ENCODE data around the gene TELO2.

TELO2 gene

DNA sequence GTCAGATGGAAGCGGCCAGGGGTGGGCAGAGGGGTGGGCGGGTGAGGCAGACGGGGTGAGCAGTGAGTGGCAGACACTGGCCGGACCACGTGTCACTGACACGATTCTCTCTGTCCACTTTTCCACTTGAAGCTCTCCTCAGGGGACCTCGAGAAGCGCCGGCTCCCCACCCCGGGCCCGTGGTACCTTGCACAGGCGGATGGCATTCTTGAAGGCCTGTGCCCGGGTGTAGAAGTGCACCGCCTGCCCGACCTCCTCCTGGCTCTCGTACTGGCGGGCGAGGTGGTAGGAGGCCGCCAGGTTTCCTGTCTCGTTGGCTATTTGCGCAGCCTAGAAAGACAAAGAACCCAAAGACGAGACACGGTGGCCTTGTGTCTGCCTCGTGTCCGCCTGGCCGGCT lies 31.2 kb downstream of the TELO2 start:
- no peak for DNase-seq

DNA sequence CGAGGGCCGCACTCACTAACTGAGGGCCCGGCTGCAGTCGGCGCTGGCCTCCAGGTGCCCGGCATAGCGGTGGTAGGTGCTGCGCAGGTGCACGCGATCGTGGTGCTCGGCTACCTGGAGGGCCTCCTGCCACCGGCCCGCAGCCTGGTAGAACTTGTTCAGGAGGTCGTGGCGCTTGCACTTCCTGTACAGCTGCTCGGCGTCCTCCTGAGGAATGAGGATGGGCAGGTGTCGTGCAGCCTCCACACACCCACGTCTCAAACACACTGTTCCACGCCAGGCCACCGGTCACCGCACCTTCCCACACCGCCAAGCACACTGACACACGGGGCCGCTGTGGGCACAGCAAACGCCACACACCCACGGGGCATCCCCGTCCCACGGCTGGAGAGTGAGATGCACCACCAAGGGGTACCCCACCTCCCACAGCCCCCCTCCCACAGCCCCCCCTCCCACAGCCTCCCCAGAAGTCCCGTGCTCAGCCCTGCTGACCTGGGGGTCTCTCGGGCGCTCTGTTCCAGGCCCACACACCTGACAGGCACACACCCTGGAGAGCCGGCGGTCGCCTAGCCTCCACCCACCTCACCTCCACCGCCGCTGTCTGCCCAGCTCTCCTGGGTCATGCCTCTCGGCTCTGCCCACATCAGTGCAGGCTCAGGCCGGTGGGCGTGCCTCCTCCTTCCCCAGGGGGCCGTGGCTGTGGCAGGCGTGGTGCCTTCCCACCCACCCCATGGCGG lies 32.9 kb downstream of the TELO2 start:
- no peak for DNase-seq

DNA sequence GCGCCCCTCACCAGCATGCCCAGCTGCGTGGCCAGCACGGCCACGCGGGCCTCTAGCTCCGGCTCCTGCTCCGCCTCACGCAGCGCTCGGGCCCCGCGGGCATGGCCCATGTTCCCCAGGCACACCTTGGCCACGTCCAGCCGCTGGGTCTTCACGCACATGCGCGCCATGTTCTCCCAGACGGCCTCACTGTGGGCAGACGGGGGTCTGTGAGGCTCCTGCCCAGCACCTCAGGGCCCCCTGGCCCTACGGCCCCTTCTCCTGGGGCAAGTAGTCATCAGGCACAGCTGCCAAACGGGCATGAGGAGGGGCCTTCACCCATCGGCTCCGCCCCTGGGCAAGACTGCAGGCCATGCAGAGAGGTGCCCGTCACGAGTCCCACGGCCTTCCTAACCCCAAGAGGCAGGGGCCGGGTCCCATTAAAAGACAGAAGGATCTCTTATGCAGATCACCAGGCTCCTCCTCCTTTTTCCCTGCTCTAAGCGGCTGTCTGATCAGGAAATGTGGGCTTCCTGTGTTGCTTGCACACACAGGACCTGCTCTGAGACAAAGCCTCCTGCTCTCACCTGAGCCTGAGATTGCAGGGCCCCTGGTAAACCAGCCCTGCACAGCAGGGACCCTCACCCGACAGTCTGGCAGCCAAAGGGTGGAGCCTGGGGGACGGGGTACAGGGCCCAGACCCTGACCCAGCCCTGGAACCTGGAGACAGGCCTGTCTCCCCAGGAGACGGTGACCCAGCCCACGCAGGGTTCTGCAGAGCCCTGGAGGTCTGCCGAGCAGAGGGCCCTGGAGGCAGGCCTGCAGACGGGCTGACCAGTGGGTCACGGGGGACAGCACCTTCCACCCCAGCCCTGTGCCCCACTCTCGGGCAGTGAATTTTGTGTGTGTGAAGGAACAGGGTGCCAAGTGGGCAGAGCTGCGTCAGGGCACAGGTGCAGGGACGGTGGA lies 33.7 kb downstream of the TELO2 start:
- no peak for DNase-seq

DNA sequence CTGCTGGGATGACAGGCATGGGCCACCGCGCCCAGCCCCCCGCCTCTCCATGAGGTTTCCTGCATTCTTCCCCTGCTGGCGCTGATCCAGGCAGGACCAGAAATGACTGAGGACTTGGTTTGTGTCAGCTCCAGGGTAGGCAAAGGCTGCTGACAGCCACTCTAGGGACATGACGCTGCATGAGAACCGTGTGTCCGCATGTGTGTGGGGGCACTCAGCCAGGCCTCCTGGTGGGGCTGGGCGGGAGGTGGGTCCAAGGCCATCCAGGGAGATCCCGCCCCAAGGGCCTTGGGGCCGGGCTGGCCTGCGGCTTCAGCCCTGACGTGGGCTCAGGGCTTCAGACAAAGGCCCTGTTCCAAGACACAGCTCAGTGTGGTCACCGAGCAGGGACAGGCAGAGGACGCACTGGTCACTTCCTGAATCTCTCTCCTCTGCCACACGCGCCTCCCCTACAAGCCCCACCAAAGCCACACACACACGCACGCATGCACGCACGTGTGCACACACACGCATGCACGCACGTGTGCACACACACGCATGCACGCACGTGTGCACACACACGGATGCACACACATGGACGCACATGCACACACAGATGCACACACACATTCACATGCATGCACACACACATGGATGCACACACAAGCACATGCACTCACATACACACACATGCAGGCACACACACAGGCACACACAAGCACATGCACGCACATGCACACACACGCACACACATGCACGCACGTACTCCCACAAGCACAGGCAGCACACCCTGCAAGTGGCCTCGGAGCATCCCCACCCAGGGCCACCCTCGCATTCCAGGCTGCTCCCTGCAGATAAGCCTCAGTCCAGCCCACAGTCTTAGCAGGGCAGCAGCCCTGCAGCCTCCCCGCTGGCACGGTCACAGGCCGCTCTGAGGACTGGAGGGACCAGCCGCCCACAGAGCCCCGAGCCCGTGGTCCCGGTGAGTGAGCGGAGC lies 35.0 kb downstream of the TELO2 start:
- no peak for DNase-seq

DNA sequence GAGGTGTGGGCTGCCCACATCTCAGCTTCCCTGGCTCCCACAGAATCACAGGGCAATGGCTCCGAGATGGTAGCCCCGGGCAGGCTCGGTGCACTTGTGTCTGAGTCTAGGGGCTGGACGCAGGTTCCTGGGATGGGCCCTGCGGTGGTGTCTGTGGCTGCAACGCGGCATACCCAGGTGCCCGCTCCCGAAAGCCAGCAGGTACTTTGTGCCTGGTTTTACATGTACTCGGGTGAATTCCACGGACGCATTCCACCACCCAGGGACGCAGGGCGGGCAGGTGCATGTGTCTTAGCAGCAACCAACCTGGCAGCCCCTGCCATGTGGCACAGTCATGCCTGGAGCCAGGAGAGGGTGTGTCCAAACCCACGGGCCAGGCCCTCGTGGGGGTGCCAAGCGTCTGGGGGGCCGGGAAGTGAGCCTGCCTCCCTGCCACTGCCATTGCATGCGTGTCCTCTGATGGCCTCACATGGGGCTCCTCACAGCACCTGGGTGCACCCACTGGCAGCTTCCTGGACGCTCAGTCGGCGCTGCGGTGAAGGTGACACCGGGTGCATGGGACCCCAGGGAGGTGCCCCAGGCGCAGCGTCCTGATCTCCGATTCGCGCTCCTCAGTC lies 35.9 kb downstream of the TELO2 start:
- DNase-seq, result no peak

DNA sequence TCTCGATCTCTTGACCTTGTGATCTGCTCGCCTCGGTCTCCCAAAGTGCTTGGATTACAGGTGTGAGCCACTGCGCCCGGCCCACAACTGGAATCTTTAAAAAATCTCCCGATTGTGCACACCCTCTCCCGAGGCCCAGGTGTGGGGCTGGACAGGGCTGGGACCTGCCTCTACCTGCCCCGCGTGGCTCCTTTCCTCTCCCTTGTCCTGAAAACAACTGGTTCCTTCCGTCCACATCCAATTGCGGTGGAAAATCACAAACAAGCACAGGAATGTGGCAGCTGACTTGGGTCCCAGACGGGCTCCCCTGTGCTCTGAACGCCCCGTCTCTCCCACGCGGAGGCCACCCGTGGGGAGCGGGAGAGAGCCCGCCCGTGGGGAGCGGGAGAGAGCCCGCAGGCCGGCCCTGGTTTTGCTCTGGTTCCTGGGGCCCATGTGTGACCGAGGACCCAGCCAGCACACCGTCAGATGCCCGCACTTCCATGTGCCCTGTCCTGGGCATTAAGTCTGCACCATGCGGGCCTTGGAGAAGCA lies 37.3 kb downstream of the TELO2 start:
- DNase-seq, result no peak

DNA sequence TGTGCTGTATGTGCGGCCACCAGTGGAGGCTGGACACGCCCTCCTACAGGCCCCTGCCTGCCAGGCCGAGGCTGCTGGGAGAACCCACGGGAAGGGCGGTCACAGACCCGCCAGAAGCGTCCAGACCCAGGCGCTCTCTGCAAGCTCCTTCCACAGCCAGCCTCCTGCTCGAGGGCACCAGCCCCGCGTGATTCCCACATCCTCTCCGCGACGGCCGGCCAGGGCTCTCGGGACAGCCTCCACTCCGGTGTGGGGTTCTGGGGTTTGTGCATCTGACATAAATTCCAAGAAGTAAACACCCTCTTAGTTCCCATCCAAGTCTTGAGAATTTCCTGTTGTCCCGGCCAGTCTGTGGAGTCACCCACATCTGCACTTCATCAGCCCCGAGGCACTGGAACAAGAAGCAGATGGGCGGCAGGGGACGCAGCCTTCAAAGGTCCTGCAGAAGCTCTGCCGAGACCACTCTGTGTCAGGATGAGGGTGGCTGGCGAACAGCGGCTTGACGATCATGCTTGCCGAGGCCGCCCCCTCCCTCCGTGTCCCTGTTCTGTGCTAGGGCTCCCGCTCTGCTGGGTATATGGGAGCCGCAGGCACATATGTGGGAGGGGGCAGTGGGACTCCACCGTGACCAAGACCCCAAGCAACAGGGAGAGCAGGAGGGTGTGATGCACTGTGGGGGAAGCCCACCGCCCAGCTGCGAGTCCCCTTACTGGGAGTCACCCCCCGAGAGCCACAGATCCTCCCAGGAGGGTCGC lies 37.9 kb downstream of the TELO2 start:
- peak; percentile 65 for DNase-seq

DNA sequence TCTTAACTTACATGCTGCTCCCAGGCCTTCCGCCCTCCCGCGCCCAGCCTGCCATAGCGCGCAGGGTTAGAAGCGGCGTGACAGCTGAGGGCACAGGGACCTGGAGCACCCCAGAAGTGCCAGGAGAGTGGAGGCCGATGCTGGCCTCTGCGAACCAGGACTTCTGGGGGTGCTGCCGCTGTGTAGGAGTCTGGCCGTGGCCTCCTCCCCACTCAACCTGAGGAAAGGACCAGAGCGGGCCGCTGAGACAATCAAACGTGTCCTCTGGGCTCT lies 38.4 kb downstream of the TELO2 start:
- DNase-seq, result no peak

DNA sequence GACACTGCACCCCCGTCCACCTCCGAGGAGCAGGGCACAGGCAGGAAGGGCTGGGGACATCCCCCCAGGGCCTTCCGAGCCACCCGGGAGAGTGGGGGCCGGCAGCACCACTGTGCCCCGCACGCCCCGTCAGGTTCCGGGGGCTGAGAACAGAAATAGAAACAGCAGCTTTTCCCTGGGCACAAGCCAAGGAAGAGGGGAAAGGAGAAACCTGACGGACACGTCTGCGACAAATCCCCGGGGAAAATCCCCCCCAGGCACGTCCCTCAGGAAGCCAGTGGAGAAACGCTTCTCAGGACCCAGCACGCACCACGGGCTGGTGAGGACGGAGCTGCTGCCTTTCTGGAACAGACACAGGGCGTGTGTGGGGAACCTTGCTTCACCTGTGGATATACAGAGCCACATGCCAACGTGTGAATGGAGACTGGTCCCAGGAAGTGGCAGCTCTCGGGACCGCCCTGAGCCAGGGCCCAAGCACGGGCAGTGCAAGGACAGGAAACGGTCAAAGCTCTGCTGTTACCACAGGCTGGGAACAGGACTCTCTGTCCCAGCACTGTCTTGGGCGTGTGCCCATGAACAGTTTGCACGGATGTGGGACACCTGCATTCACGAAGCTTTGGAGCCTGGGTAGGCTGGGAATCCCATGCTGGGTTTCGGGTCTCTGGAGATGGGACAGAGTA lies 39.1 kb downstream of the TELO2 start:
- no peak for DNase-seq

DNA sequence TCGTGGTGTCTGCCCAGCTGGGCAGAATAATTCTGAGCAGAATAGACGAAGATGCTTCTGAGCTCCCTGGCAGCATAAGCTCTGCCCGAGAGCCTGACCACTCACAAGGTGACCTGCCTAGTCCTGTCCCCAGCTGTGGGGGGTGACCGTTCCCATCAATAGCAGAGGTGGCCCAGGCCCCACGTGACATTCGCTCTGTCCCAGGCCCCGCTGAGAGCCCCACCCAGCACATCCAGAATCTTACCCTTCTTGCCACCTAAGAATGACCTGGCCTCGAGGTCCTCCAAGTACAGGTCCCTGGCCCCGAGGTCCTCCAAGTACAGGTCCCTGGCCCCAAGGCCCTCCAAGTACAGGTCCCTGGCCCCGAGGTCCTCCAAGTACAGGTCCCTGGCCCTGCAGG lies 39.6 kb downstream of the TELO2 start:
- DNase-seq, result no peak

DNA sequence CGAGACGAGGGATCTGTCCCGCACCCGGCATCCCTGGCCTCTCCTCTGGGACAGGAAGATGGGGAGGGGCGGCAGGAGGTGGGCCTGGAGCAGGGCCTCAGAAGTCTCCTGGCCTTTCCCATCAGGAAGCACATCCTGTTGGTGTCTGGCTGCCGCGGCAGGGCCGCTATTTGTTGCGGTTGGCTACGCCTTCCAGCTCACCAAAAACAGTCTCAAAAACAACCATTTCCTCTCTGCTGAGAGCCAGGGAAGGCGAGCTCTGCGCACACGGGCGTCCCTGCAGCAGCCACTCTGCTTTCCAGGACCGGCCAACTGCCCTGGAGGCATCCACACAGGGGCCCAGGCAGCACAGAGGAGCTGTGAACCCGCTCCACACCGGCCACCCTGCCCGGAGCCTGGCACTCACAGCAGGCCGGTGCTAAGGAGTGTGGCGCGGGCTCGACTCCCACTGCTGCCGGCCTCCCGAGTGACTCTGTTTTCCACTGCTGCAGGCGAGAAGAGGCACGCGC lies 40.3 kb downstream of the TELO2 start, which contains the start of gene TMEM204:
Gene TMEM204, plus strand, starts transcription at position 224 of the 509 bp plus-strand sequence. CDS start 610 bp downstream, outside the sequence.
- DNase-seq, result peak; percentile 22

DNA sequence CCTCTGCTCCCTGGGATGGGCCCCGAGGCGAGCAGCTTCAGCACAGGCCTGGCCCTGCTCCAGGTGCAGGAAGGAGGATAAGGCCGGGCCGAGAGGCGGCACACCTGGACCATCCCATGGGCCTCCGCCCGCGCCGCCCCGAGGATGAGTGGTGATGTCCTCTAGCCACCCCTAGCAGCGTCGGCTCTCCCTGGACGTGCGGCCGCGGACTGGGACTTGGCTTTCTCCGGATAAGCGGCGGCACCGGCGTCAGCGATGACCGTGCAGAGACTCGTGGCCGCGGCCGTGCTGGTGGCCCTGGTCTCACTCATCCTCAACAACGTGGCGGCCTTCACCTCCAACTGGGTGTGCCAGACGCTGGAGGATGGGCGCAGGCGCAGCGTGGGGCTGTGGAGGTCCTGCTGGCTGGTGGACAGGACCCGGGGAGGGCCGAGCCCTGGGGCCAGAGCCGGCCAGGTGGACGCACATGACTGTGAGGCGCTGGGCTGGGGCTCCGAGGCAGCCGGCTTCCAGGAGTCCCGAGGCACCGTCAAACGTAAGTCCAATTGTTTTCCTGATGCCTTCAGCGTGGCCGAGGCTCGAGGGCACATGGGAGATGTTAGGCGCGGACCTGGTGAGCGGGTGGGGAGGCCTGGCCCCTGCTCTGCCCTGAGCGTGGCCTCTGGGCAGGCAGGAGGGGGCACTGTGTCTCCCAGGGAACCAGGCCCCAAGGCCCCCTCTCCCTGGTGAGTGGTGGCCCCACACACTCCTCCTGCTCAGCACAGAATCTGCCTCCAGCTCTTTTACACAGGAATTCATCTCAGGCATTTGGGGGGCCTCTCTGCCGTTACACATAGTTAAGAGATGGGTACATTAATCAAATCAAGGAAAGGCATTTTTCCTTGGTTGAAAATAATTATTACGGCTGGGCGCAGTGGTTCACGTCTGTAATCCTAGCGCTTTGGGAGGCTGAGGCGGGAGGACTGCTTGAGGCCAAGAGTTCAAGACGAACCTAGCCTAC lies 41.2 kb downstream of the TELO2 start:
- no peak for DNase-seq

DNA sequence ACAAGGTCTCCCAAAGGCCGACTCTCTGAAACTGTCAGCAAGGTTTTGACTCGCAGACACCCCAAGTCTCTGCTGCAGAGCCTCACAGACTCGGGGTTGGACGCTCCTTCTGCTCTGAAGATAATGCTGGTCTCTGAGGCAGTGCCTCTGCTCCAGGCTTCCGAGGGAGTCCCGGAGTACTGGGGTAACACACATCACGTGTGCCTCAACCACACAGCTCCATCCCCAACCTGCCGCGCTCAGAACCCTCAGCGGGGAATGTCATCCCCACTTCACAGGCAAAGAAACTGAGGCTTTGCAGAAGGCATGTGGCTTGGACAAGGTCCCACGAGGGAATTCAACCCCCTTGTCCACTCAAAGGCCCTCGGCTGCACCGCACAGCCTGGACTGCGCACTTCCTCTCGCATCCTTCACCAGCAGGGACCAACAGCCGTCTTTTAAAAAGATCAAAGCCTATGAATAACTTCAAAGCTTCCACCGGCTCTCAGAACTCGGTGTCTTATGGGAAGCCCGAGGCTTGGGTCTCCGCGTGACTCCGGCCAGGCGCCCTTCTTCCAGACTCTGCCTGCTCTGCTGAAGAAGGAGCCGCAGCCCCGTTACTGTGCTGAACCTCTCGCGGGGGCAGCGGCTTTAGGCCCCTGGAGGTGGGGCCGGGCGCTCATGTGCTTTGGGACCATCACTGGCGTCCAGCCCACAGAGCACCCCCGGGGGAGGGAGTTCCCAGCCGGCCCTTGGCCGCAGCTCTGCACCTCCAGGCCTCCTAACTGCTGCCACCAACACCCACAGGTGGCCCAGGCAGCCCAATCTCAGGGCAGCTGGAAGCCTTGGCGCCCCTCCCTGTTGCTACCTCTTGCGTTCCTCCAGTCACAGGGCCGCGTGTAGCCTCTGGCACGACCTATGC lies 42.5 kb downstream of the TELO2 start:
- DNase-seq, result no peak

DNA sequence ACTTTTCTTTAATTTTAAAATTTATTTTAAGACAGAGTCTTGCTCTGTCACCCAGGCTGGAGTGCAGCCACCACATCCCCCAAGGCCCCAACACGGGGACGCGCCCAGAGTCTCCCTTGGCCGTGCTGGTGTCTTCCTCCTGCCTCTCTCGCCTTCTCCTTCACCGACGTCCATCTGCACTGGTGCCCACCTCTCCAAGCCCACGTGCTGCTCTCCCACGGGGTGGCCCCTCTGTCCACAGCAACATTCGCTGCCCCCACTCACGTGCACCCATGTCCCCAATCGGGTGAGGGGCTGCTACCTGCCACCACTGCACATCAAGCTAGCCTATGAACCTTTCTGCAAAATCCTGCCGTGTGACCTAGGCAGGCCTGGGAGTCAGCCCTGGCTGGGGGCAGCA lies 43.4 kb downstream of the TELO2 start:
- no peak for DNase-seq

DNA sequence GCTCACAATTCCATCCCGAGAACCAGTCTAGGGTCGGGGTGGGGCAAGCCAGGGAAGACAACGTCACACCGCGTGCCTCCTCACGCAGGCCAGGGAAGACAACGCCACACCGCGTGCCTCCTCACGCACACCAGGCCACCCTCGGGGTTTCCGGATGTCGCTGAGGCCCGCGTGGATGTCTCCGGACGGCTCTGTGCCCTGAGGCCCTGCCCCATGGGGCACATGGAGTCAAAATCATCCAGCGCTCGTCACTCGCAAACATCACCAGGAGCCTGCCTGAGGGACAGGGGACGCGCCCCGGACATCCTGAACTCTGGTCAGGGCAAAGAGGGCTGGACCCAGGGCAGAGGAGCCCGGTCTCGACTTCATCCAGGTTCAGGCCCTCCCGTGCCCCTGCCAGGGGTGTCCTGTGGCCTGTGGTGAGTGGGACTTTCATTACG lies 44.0 kb downstream of the TELO2 start:
- DNase-seq, result no peak

DNA sequence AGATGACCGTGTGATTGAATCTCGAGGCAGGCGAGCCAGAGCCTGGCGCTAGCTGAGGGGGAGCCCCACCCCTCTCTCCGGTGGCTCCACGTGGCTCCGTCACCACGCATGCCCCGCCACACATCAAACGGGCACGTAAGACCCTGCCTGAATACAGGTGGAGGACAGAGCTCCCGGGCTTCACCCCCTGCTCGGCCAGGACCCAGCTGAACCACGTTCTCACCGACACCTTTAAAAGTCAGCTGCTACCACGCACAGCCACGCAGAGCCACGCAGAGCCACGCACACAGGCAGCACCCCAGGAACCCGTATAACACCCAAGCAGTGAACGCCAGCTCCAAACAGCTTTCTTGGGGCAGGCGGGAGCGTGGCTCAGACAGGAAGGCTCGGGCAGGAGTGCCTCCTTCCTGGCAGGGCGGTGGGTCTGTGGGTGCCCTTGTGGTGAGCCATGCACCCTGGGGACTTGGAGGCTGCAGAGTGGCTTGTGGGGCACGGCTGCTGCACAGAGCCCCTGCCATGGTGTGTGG lies 44.7 kb downstream of the TELO2 start:
- DNase-seq, result no peak

DNA sequence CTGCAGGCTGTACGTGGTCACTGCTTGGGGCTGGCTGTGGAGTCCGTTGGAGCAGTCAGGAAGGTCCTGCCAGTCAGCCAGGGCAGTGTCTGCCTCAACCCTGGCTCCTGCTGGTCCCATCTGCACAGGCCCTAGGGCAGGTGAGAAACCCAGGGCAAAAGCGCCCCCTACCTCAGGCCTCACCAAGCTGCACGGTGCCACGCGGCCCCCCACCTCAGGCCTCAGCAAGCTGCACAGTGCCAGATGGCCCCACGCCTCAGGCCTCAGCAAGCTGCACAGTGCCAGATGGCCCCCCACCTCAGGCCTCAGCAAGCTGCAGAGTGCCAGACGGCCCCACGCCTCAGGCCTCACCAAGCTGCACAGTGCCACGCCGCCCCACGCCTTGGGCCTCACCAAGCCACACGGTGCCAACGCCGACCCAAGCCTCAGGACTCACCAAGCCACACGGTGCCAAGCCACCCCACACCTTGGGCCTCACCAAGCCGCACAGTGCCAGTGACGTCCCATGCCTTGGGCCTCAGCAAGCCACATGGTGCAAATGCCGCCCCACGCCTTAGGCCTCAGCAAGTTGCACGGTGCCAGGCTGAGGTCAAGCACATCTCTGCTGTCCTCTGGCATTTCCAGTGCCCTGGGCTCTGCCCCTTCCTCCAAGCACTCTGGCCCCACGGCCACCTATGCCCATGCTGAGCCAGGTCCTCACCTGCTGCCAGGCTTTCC lies 45.8 kb downstream of the TELO2 start:
- no peak for DNase-seq

Data from amniotic stem cell (primary cell).